Endothelial cell of umbilical vein (primary cell): ENCODE data around the gene PPP1R3F. TPM values are rescaled to one million over a fixed set of nuclear protein-coding genes. Genes with fewer than 3 reads are reported as not detected.

ENCODE experiments used
- BruUV-seq: library from RNA; stranded (reverse); fragments of 400-500 nt; replicated peaks from 2 replicates; lab custom pipeline; 2021; lab: Mats Ljungman, UMichigan
- CTCF ChIA-PET: fragments of 300-600, 350-600 bp; sonication (Branson Sonifier 250); formaldehyde crosslinking; loops from one replicate; lab custom pipeline; 2021; ENCODE audit warnings: antibody characterized with exemption, inconsistent platforms; lab: Charles Lee
- POLR2A ChIA-PET: fragments of 300-600, 350-600 bp; sonication (Branson Sonifier 250); formaldehyde crosslinking; loops from one replicate; lab custom pipeline; 2021; ENCODE audit warnings: antibody characterized with exemption, inconsistent platforms; lab: Charles Lee
- DNase-seq: peaks from one replicate; pipeline ENCODE4 v3.0.0-alpha.2; 2011; ENCODE audit warnings: low read depth, low spot score
- FAIRE-seq: peaks from 2 replicates; lab custom pipeline; 2011; peaks lifted over from hg19 to GRCh38; lab: Jason Lieb, UNC
- H2AFZ ChIP-seq: 2 replicates; pipeline ENCODE4 v1.6.0; 2012; ENCODE audit warnings: low read depth, low read length, control low read depth, inconsistent platforms
- H3K27ac ChIP-seq: 2 replicates; pipeline ENCODE4 v1.5.1; 2011; ENCODE audit warnings: low read depth, mild to moderate bottlenecking, control low read depth, low read length, moderate library complexity; ENCODE audit not compliant: insufficient read depth
- H3K27me3 ChIP-seq, 2 experiments: 2 replicates each; pipeline versions ENCODE4 v1.6.0 to v1.6.1; 2011; ENCODE audit warnings: low read length in 2 of 2, mixed read lengths in 1 of 2; ENCODE audit not compliant: control insufficient read depth in 2 of 2, insufficient read depth in 2 of 2
- H3K36me3 ChIP-seq, 2 experiments: 2 replicates in 1 of 2; 3 replicates in 1 of 2; pipeline ENCODE4 v1.5.1; 2011; ENCODE audit warnings: low read length in 2 of 2, mild to moderate bottlenecking in 1 of 2, moderate library complexity in 1 of 2; ENCODE audit not compliant: control insufficient read depth in 2 of 2, insufficient read depth in 2 of 2; ENCODE audit errors: extremely low read depth in 1 of 2
- H3K4me1 ChIP-seq: 3 replicates; pipeline ENCODE4 v1.5.1; 2011; ENCODE audit warnings: mild to moderate bottlenecking, low read length; ENCODE audit not compliant: control insufficient read depth, insufficient read depth; ENCODE audit errors: extremely low read depth
- H3K4me2 ChIP-seq: 2 replicates; pipeline ENCODE4 v1.6.1; 2011; ENCODE audit warnings: low read length, control low read depth, mixed read lengths; ENCODE audit not compliant: insufficient read depth
- H3K4me3 ChIP-seq, 3 experiments: fragments of 200-600 bp in 1 of 3; sonication (generic), shearing (Covaris generic) in 1 of 3; replicated peaks in 1 of 3; 2 replicates each; pipeline ENCODE4 v1.5.1; 2011 to 2016; ENCODE audit warnings: control low read depth in 3 of 3, low read length in 3 of 3, mild to moderate bottlenecking in 2 of 3, inconsistent platforms in 1 of 3, low read depth in 1 of 3, moderate library complexity in 1 of 3; ENCODE audit not compliant: insufficient read depth in 1 of 3
- H3K79me2 ChIP-seq: 2 replicates; pipeline ENCODE4 v1.6.0; 2012; ENCODE audit warnings: low read length, inconsistent platforms; ENCODE audit not compliant: control insufficient read depth, insufficient read depth
- H3K9ac ChIP-seq: replicated peaks from 2 replicates; pipeline ENCODE3; 2011; ENCODE audit warnings: low read length, control low read depth; ENCODE audit not compliant: insufficient read depth; ENCODE audit errors: extremely low read depth
- H3K9me1 ChIP-seq: replicated peaks from 3 replicates; pipeline ENCODE4 v1.6.0; 2011; ENCODE audit warnings: mild to moderate bottlenecking, low read length; ENCODE audit not compliant: control insufficient read depth, insufficient read depth; ENCODE audit errors: extremely low read depth
- H3K9me3 ChIP-seq: replicated peaks from 2 replicates; pipeline ENCODE4 v1.5.1; 2012; ENCODE audit warnings: low read length, inconsistent platforms; ENCODE audit not compliant: control insufficient read depth, insufficient read depth
- H4K20me1 ChIP-seq: replicated peaks from 2 replicates; pipeline ENCODE3; 2011; ENCODE audit warnings: mild to moderate bottlenecking, low read length; ENCODE audit not compliant: control insufficient read depth, insufficient read depth; ENCODE audit errors: extremely low read depth
- CTCF ChIP-seq, 2 donors: IDR thresholded peaks; 1 replicate in 1 of 2; 2 replicates in 1 of 2; pipeline ENCODE4 v1.5.1; 2011; ENCODE audit warnings: low read length in 2 of 2, mild to moderate bottlenecking in 2 of 2, moderate library complexity in 2 of 2, control low read depth in 1 of 2, inconsistent platforms in 1 of 2, low read depth in 1 of 2; ENCODE audit not compliant: insufficient read depth in 1 of 2; ENCODE audit errors: extremely low read depth in 1 of 2
- EZH2 ChIP-seq: IDR thresholded peaks from 2 replicates; pipeline ENCODE4 v1.6.1; 2012; ENCODE audit warnings: borderline replicate concordance, low read depth, mild to moderate bottlenecking, moderate library complexity, low read length, inconsistent platforms; ENCODE audit not compliant: severe bottlenecking
- FOS ChIP-seq: IDR thresholded peaks from 2 replicates; pipeline ENCODE4 v1.6.1; 2011; ENCODE audit warnings: mild to moderate bottlenecking, low read length, moderate library complexity, borderline replicate concordance; ENCODE audit not compliant: insufficient read depth
- GATA2 ChIP-seq: IDR thresholded peaks from 2 replicates; pipeline ENCODE4 v1.7.0; 2011; ENCODE audit warnings: low read depth, mild to moderate bottlenecking, moderate library complexity, mixed read lengths, low read length; ENCODE audit not compliant: insufficient read length, insufficient read depth
- MAX ChIP-seq: IDR thresholded peaks from 2 replicates; pipeline ENCODE4 v1.6.1; 2011; ENCODE audit not compliant: insufficient read depth, insufficient read length
- POLR2AphosphoS5 ChIP-seq: IDR thresholded peaks from 2 replicates; pipeline ENCODE4 v1.6.1; 2012; ENCODE audit warnings: low read depth, mild to moderate bottlenecking, control low read depth, low read length, moderate library complexity; ENCODE audit not compliant: insufficient read depth
- dilution Hi-C: fragments of 300-500 bp; cut with MboI; formaldehyde crosslinking; loops from one replicate; pipeline ENCODE4 v1.15.0; 2019; ENCODE audit warnings: low sequenced_read_pairs; ENCODE audit not compliant: extremely low pct_ligation_motif_present
- intact Hi-C: fragments of 100-400 bp; cut with micrococcal nuclease; formaldehyde crosslinking; loops from one replicate; pipeline ENCODE4 v1.10.0; 2022
- polyA plus RNA-seq, 4 experiments: library from polyadenylated mRNA; depleted of rRNA in 3 of 4; stranded (reverse) in 3 of 4; unstranded in 1 of 4; fragments of >200 nt; gene quantifications; 2 replicates each; pipeline versions ENCODE4 v1.2.1 to v1.2.3, GENCODE V29; 2011 to 2012; ENCODE audit warnings: missing spikeins in 1 of 4
- total RNA-seq: library from RNA; stranded (reverse); gene quantifications from 2 replicates; pipeline ENCODE4 v1.2.3, GENCODE V29; 2021

Gene PPP1R3F
- total and polyA plus RNA-seq, 2 donors (not counting 3 experiments of a cell fraction or from before 2014, with no cell fraction given) = 1.5 to 2.5 TPM

- Histone ChIP-seq H3K27ac (no peak overlapping the region), H3K9me3 (no peaks in the 10 kb centered on the region), H3K4me2 (peak overlapping the region; percentile 47), H3K79me2 (no peaks in the 10 kb centered on the region), H3K27me3 (no peaks in the 10 kb centered on the region), H3K9ac (no peak overlapping the region), H3K4me3 (peak overlapping the region in 1 of 3 experiments; percentile 21), H3K9me1 (no peaks in the 10 kb centered on the region), H4K20me1 (no peaks in the 10 kb centered on the region), H3K4me1 (no peaks in the 10 kb centered on the region), H2AFZ (peak overlapping the region; percentile 93), H3K36me3 (no peaks in the 10 kb centered on the region)
- TF ChIP-seq CTCF (IDR thresholded peaks at IDR 0.05; ENCODE audit: extremely low read depth in 1 of 2, insufficient read depth in 1 of 2, low read depth in 1 of 2, low read length in 2 of 2) (peak in 1 of 2 donors; percentile 9), GATA2 (no peak), MAX (no peak), FOS (no peak), POLR2AphosphoS5 (no peak), EZH2 (no peak)
- intact Hi-C loops (no loop called here), dilution Hi-C loops (no loop called here)
- DNase-seq = no peak
- ChIA-PET CTCF (interaction anchor here (2.4 kb wide), 1 partner anchor 38 kb away, joined by 7 read pairs; no protein-coding TSS in a partner anchor), POLR2A (no interaction called here)
- peak; percentile 12 for FAIRE-seq
- BruUV-seq = no TSS peak
These were observed 38.9 kb upstream of the PPP1R3F start for GRCh38 chrX:49230500-49231232.
